ENCODE measurements around the gene SERPINA10.
A peak's percentile ranks its signal among the peaks of the same experiment; 100 is the strongest.
"Not testable (repeated sequence)": the region's sequence is repeated elsewhere in the genome, so short reads cannot be mapped to it uniquely, and the experiment has no call there.

Gene SERPINA10

GRCh38 chr14:94313991-94314655 is 21.1 kb upstream of the SERPINA10 start:
- no peak for DNase-seq

GRCh38 chr14:94312481-94313246 is 19.6 kb upstream of the SERPINA10 start:
- DNase-seq, result no peak

GRCh38 chr14:94310248-94310647 is 17.2 kb upstream of the SERPINA10 start:
- DNase-seq, result no peak

GRCh38 chr14:94309721-94310120 is 16.7 kb upstream of the SERPINA10 start:
- DNase-seq, result no peak

GRCh38 chr14:94307410-94307992 is 14.4 kb upstream of the SERPINA10 start:
- DNase-seq, result no peak

- no peak for DNase-seq
Measured at GRCh38 chr14:94306047-94306978, 13.2 kb upstream of the SERPINA10 start.

GRCh38 chr14:94305620-94306019 is 12.6 kb upstream of the SERPINA10 start:
- DNase-seq, result no peak

- no peak for DNase-seq
Measured at GRCh38 chr14:94304243-94304642, 11.2 kb upstream of the SERPINA10 start.

- DNase-seq, result no peak
Measured at GRCh38 chr14:94303111-94303510, 10.0 kb upstream of the SERPINA10 start.

GRCh38 chr14:94298130-94298529 is 5.1 kb upstream of the SERPINA10 start:
- no peak for DNase-seq

GRCh38 chr14:94296181-94296545 is 3.1 kb upstream of the SERPINA10 start:
- DNase-seq, result not testable (repeated sequence)

- DNase-seq, result no peak
Measured at GRCh38 chr14:94295360-94296180, 2.5 kb upstream of the SERPINA10 start.

GRCh38 chr14:94293578-94293924 is 483 bp upstream of the SERPINA10 start:
- DNase-seq, result no peak

- DNase-seq, result no peak
Measured at GRCh38 chr14:94292526-94292871, 569 bp downstream of the SERPINA10 start.

- no peak for DNase-seq
Measured at GRCh38 chr14:94291906-94292525, 1.1 kb downstream of the SERPINA10 start.

GRCh38 chr14:94291159-94291905 is 1.7 kb downstream of the SERPINA10 start:
- no peak for DNase-seq

- DNase-seq, result no peak
Measured at GRCh38 chr14:94290197-94290596, 2.9 kb downstream of the SERPINA10 start.

GRCh38 chr14:94288610-94289465 is 4.2 kb downstream of the SERPINA10 start:
- DNase-seq, result no peak

GRCh38 chr14:94285158-94285557 is 7.9 kb downstream of the SERPINA10 start:
- no peak for DNase-seq

- peak; percentile 26 for DNase-seq
Measured at GRCh38 chr14:94284221-94284620, 8.8 kb downstream of the SERPINA10 start.

Measured in eye (tissue), 1 donor.